Lower leg skin (tissue), 3 donors: ENCODE results near the gene FCHSD1.

Experiments
- CTCF ChIP-seq, 3 donors: fragments of 450-650 bp; IDR thresholded peaks; one replicate each; pipeline ENCODE4 v1.5.1; 2016; ENCODE audit warnings: antibody characterized with exemption in 3 of 3, mild to moderate bottlenecking in 3 of 3, moderate library complexity in 2 of 3
- POLR2A ChIP-seq, 2 donors: fragments of 450-650 bp; IDR thresholded peaks; one replicate each; pipeline ENCODE4 v1.6.1; 2016 to 2017; ENCODE audit warnings: antibody characterized with exemption in 2 of 2, mild to moderate bottlenecking in 1 of 2, moderate library complexity in 1 of 2

GRCh38 chr5:141618804-141619554 lies 32.2 kb downstream of the FCHSD1 start, which contains the start of gene DIAPH1:
- TF ChIP-seq CTCF (IDR thresholded peaks at IDR 0.05) (peak in 2 of 3 donors; percentile 48 to 53), POLR2A (IDR thresholded peaks at IDR 0.05) (peak in 1 of 2 donors; percentile 70)
